Neural progenitor cell (in vitro differentiated cells): Measurements from ENCODE around the gene CDC42SE2.

Source experiments
- EZH2phosphoT487 ChIP-seq: fragments of 200-600 bp; sonication (generic); IDR thresholded peaks from 2 replicates; pipeline ENCODE4 v1.6.1; 2017; ENCODE audit warnings: antibody characterized with exemption
- TF ChIP-seq, protein P1 (sequence below): fragments of 200-600 bp; sonication (generic); IDR thresholded peaks from 2 replicates; pipeline ENCODE4 v1.5.1; 2017; ENCODE audit warnings: antibody characterized with exemption, mild to moderate bottlenecking

DNA sequence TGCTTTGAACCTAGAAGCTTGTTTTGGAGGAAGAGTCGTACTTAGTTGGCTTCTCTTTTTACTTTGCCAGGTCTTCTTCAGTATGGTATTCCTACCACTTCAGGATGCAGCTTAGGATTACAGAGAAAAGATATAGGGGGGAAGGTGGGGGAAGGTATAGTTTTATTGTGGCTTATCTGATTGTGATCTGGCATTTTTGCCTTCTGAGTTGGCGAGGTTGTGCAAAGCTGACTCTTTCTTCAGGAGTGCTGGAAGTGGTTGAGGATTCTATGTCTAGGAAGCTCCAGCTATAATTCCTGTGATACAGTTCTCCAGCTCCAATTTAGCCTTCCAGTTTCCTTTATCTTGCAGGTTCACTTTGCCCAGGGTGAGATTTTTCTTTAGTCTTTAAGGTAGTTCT is 7.0 kb downstream of the CDC42SE2 start:
- TF ChIP-seq, protein P1, sequence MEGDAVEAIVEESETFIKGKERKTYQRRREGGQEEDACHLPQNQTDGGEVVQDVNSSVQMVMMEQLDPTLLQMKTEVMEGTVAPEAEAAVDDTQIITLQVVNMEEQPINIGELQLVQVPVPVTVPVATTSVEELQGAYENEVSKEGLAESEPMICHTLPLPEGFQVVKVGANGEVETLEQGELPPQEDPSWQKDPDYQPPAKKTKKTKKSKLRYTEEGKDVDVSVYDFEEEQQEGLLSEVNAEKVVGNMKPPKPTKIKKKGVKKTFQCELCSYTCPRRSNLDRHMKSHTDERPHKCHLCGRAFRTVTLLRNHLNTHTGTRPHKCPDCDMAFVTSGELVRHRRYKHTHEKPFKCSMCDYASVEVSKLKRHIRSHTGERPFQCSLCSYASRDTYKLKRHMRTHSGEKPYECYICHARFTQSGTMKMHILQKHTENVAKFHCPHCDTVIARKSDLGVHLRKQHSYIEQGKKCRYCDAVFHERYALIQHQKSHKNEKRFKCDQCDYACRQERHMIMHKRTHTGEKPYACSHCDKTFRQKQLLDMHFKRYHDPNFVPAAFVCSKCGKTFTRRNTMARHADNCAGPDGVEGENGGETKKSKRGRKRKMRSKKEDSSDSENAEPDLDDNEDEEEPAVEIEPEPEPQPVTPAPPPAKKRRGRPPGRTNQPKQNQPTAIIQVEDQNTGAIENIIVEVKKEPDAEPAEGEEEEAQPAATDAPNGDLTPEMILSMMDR, result no peak
- no peak for TF ChIP-seq EZH2phosphoT487
